Amniotic stem cell (primary cell): Measurements from ENCODE around the gene XIAP.
"Not testable (repeated sequence)": the region's sequence is repeated elsewhere in the genome, so short reads cannot be mapped to it uniquely, and the experiment has no call there.

ENCODE experiments used
- DNase-seq: peaks from one replicate; lab custom pipeline; 2025; lab: John Stamatoyannopoulos, UW

XIAP gene

DNA sequence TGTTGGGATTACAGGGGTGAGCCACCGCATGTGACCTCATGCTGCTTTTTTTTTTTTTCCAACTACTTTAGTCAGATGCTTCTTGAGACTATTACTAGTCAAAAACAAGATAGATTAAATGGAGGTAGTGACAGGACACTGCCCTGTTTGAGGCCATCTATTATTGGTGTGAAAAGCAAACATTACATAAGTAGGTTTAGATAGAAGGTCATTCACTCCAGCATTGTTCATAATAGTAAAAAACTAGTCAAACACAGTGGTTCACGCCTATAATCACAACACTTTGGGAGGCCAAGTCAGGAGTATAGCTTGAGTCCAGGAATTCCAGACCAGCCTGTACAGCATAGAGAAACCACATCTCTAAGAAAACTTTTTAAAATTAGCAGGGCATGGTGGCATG is 16.3 kb downstream of the XIAP start:
- DNase-seq = no peak

DNA sequence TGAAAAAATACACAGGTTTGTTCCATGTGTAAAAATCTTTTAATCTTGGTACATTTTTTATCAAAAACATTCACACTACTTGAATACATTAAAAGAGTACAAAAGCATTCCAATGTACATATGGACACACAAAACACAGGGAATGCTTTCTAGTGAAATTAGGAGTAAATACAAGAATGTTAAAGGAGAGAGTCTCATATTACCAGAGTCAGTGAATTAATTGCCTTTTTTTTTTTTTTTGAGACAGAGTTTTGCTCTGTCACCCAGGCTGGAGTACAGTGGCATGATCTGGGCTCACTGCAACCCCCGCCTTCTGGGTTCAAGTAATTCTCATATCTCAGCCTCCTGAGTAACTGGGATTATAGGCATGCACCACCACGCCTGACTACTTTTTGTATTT is 17.0 kb downstream of the XIAP start:
- no peak for DNase-seq

DNA sequence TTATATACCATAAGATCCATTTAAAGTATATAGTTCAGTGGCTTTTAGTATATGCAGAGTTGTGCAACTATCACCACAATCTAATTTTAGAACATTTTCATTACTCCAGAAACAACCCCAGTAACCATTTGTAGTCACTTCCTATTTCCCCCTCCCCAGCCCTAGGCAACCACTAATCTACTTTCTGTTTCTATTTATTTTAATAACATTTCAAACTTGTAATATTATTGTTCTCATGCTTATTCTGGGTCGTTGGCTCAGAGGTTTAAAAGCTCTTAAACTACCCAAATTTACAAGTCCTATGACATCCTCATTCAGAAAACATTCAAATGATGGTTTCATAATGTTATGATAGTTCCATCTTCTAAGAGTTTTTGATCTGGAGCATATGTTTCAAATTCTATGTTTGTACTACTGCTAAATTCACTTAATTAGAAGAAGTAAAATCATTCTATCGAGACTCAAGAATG is 18.4 kb downstream of the XIAP start:
- DNase-seq = no peak

- no peak for DNase-seq
These were observed 21.5 kb downstream of the XIAP start for GRCh38 chrX:123881330-123881729.

- no peak for DNase-seq
These were observed 22.5 kb downstream of the XIAP start for GRCh38 chrX:123882391-123882790.

GRCh38 chrX:123884809-123885408 is 25.1 kb downstream of the XIAP start:
- peak; percentile 10 for DNase-seq

GRCh38 chrX:123899701-123900100 is 39.8 kb downstream of the XIAP start:
- peak; percentile 0 for DNase-seq

GRCh38 chrX:123903261-123903660 is 43.4 kb downstream of the XIAP start:
- not testable (repeated sequence) for DNase-seq

- DNase-seq = no peak
These were observed 45.5 kb downstream of the XIAP start for GRCh38 chrX:123905332-123905731.

- DNase-seq = no peak
These were observed 46.9 kb downstream of the XIAP start for GRCh38 chrX:123906557-123907316.

- no peak for DNase-seq
These were observed 49.7 kb downstream of the XIAP start for GRCh38 chrX:123909523-123909922.

DNA sequence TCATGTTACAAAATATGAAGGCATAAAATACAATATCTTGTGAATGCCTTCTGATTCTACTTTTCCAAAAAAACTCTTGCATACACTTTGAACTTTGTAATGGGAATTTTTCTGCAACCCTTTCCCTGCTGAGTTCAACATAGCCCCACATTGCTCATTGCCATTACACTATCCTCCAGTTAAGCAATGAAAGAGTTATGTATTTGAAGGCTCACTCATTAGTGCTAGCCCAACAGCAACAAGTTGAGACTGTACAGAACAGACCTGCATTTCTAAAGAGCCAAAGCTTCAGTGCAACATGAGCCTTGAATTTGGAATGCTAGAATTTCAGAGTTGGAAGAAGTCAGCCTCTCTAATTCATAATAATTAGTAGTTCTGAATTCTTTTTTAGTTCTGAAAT is 57.2 kb downstream of the XIAP start:
- DNase-seq = no peak

DNA sequence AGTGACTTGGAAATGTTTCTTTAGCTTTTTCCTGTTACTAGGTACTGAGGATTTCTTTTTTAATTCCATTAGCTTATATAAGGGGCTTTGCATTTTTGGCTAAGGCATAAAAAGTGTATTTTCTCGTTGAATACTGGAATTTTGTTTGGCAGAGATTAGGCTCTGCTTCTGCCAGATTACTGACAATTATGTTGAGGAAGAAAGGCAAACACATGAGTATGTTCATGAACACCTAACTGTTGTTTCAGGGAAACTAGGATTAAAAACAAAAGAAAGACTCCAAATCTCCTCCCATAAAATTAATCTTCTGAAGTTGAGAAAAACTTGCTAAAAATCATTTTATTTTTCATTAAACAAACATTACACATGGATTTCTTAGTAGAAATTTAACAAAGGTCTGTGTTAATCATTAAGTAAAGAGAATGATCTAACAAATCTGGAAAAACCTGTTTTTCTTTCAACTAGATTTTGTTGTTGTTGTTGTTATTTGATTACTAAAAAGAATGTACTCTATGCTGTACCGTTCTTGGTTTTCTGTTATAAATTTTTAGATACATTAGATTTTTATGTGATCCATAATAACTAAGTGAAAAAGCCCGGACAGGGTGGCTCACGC is 58.4 kb downstream of the XIAP start:
- DNase-seq = no peak

DNA sequence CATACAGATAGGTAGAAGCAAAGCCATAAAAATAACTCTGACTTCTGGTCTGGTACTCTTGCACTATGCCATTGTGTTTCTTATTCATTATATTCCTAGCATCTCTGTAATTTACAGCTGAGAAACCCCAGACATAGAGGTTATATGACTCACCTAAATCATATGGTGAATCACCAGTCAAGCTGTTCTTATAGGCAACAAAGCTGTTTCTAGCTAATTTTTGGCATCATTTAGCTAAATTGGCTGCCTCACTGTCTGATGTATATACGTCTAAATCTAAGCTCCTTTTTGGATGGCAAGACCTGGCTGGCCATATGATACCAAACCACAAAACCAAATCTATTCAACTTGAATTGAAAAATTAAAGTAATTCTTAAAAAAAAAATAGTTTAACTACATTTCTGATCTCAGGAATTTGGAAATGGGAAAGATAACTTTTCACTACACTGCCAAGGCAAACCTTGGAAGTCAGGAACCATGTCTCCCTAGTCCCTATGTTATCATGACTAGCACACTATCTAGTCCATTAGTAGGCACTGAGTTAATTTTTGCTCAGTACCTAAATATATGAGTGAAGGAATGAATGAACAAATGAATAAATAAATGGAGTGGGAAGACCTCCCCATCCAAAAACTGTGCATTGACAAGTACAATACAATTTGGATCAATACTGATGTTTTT is 60.4 kb downstream of the XIAP start:
- DNase-seq = peak; percentile 2

DNA sequence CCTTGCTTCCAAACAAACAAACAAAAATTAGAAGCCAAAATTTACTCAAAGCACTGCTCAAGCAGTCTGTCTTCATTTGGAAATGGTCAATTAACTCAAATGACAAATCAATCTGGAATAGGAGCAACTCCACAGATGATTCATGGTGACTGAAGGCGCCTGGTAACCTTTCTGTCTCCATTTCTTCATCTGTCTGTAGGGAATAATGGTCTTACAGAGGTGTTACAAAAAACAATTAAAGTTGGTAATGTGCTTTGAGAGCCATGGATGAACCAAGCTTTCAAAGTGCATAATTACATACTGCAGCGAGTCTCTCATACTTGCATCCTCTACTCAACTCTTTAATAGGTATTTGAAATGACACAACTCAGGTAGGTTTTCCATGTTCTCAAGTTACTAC is 63.4 kb downstream of the XIAP start:
- no peak for DNase-seq

DNA sequence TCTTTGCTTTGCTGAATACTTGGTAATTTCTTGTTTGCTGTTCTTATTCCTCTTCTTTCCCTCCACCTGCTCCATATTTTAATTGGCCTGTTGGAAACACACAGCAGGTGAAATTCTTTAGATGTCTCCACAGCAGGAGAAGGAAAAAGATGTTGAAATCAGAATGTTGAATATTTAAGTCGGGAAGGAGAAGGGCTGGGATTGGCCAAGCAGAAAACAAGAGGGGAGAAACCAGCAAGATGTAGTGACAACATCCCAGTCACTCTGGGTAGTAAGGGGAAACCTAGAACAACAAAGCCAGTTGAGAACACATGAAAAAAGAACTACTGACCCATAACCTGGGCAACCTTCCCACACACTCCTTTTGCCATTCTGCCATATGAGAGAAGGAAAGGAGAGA is 64.3 kb downstream of the XIAP start:
- no peak for DNase-seq

- no peak for DNase-seq
These were observed 68.0 kb downstream of the XIAP start for GRCh38 chrX:123927845-123928244.

GRCh38 chrX:123932055-123932454 is 72.2 kb downstream of the XIAP start:
- DNase-seq = not testable (repeated sequence)

GRCh38 chrX:123943074-123943473 is 83.2 kb downstream of the XIAP start:
- DNase-seq = no peak

DNA sequence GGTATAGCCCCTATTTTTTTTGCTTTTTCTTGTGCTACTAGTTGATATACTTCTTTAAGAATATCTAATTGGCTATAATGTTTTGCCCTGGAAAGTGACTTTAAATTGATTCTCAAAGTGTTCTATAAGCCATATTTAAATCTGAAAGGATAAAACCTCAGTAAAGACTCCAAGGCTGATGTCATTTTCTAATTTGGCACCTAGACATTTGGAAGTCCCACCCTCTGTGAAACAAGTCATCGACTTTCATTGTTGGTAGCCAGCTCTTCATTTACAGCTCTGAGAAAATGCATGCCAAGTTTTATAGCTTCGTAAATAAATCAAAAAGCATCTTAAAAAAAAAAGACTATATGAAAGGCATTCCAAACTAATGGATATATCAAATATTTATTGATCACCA is 83.6 kb downstream of the XIAP start:
- DNase-seq = no peak

GRCh38 chrX:123949846-123950245 is 90.0 kb downstream of the XIAP start:
- no peak for DNase-seq

- DNase-seq = no peak
These were observed 99.6 kb downstream of the XIAP start for GRCh38 chrX:123959281-123960063.
